Measurements from ENCODE around the gene SUGT1.
"Not testable (repeated sequence)": the region's sequence is repeated elsewhere in the genome, so short reads cannot be mapped to it uniquely, and the experiment has no call there.

The SUGT1 gene

DNA sequence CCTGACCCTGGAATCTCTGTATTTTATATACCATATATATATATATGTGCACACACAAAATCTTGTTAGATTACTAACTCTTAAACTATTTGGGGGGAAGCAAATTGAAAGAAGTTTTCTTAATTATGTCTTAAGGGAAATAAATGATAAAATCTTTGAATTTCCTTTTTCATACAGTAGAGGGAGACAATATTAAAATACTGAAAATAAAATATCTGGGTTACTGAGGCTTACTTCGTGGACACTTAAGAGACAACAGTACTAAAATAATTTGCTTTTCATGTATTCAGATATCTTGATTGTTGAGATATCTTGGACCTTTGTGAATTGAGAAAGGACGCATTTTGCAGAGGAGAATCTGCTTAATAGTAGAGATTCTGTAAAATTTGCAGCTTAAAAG lies 17.0 kb downstream of the SUGT1 start:
- no peak for DNase-seq (ENCODE audit: low read depth in 3 of 3)

DNA sequence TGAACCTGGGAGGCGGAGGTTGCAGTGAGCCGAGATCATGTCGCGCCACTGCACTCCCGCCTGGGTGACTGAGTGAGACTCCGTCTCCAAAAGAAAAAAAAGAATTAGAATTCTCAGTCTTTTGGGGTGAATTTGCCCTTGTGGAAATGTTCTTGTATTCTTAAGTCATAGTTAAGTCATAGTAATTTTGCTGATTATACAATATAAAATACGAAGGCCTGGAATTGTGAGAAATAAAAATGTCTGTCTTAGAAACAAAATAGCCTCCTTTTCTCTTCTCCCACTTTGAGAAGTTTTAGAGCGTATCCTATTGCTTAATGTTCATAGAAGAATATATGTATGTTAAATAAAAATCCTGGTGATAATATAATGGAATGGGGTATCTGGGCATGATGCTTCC lies 18.1 kb downstream of the SUGT1 start:
- DNase-seq (ENCODE audit: low read depth in 3 of 3), result no peak

DNA sequence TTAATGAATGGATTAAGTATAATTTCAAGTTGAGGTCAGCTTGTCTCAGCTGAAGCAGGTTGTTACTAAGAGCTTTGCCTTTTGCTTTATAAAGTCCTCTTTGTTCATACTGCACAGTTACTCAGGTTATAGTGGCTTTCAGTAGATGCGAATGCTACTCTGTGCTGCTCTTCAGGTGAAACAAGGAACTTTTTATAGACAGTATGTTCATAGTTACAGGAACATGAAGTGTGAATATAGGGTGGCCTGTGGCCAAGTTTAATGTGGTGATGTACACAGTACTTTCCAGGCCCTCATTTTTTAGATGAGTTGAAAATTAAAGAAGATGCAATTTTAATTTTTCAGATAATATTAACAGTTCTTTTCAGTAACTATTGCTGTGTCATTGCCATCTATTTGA lies 20.8 kb downstream of the SUGT1 start:
- no peak for DNase-seq (ENCODE audit: low read depth in 3 of 3)

DNA sequence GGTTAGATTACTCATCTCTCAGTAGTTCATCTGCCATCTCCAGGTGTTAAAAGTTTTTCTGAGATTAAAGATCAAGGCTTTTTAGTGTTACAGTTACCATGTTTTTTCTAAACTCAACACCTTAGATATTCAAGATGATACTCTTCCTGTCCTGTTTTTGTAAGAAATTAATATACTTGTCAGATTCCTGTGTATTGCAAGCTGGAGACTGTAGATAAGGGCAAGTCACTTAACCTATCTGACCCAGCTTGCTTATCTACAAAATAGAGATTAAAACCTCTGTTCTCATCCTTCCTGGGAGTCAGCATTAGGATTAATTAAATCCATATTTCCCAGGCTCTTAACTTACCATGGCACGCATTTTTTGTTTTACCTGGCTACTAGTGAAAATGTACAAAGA lies 25.2 kb downstream of the SUGT1 start:
- no peak for DNase-seq (ENCODE audit: low read depth in 3 of 3)

DNA sequence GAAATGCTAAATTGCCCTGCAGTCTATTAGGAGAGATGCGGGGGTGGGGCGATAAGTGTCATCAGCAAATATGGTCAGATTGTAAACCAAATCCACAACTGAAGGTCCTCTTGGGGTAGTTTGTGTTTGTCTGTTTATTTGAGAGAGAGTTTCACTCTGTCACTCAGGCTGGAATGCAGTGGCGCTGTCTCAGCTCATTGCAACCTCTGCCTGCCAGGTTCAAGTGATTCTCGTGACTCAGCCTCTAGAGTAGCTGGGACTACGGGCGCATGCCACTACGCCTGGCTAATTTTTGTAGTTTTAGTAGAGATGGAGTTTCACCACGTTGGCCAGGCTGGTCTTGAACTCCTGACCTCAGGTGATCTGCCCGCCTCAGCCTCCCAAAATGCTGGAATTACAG lies 33.2 kb downstream of the SUGT1 start:
- DNase-seq (ENCODE audit: low read depth in 3 of 3), result not testable (repeated sequence)

DNA sequence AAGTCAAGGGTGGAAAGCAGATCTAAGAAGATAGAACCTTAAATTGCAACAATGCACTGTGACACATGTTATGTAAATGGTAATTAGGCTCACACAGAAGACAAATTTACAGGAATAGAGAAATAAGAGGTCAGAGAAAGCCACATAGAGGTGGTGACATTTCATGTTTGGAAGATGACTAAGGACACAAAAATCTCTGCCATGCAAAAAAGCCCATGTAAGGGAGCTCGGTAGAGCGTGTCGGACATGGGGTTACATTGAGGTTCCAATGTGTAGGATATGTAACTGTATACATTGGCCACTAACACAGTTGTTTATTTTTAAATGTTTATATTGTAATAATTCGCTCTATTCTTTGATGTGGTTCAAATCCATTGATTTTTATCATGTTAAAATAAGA lies 33.7 kb downstream of the SUGT1 start:
- no peak for DNase-seq (ENCODE audit: low read depth in 3 of 3)

DNA sequence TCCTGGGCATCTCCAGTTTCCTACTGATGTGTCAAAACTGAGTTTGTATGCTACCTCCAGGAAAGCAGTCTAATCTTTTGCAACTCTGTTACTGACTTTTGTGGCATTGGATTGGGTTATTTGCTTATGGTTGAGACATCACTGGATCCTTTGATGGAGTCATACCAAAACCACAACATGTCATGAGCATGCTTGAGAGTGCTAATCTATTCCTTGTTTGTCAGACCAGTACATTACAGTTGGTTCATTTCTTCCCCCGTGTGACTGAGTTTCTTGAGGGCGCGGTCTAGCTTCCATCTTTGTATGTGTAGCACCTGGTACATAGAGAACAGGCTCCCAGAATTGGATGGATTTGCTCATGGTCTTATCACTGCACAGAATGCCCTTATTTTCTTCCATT lies 43.2 kb downstream of the SUGT1 start:
- DNase-seq (ENCODE audit: low read depth in 3 of 3), result peak; percentile 1 to 16 (median 6)

DNA sequence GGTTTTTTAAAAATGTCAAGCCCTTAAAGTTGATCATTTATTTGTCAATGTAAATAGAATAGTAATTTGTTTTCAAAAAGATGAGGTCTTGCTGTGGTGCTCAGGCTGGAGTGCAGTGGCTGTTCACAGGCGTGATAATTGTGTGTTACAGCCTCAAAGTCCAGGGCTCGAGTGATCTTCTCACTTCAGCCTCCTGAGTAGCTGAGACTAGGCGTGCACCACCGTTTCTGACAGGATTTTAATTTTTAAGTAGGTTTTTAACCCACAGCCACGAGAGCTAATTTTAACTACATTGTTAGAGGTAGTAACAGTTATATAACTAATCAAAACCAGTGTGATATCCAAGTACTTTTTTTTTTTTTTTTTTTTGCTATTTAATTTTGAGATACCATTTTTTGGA lies 43.9 kb downstream of the SUGT1 start:
- no peak for DNase-seq (ENCODE audit: low read depth in 3 of 3)

DNA sequence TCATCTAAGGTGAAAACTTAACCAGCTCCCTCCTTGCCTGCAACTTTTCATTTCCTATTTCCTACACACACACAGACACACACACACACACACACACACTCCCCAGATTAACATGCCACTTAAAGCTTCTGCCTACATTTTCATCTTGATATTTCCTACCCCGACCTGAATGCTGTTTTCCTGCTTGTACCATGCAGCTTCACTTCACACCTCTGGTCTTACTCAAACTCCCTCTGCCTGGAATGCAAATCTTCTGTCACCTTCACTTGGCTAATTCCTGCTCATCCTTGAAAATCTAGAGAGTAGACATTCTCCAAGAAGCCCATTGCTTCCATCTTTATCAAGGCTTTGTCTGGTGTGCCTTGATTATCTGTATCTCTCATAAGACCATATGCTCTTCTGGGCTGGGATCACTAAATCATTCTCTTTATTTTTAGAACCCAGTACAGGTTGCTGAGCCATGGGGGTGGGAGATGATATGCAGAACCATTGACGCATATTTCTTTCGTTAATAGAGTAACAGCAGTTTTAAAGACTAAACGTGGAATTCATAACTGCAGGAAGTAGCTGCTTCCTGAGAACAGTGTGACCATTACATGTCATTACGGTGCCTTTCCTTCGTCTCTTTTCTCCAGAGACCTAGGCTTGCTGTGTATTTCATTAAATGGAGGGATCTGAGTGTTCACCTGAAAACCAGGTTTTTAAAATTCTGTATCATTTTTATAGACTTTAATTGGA lies 49.3 kb downstream of the SUGT1 start:
- no peak for DNase-seq (ENCODE audit: low read depth in 3 of 3)

DNA sequence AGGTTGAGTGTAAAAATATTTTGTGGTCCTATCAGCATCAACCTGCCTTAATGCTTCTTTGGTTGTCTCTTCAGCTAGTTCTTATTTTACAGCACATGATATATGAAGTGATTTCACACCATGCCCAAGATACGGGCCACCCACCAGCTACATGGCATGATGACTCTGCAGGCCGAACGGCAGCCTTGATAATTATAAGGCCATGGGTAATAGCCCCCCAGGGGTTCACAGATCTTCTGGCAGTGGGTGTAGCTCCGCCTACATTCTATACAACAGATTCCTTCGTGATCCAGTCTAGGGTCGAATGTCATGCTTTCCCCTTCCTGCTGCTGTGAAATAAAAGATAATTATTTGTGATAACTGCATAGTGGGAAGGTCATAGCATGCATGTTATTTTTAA lies 50.8 kb downstream of the SUGT1 start:
- no peak for DNase-seq (ENCODE audit: low read depth in 3 of 3)

DNA sequence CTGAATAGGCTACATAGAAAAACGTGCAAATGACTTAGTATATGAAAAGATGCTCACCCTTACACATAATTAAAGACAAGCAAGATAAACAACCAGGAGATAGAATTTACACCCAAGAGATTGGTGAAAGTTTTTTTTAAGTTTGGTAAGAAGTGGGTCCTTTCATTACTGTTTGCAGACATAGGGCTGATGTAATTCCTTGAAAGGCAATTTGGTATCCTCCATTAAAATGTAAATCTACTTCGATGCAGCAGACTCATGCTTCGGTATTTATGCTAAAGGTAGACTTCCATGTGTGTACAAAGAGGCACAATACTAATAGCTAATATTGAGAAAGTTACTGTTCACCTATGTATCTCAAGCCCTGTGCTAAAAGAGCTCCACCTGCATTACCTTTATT lies 53.4 kb downstream of the SUGT1 start:
- DNase-seq (ENCODE audit: low read depth in 3 of 3), result no peak

DNA sequence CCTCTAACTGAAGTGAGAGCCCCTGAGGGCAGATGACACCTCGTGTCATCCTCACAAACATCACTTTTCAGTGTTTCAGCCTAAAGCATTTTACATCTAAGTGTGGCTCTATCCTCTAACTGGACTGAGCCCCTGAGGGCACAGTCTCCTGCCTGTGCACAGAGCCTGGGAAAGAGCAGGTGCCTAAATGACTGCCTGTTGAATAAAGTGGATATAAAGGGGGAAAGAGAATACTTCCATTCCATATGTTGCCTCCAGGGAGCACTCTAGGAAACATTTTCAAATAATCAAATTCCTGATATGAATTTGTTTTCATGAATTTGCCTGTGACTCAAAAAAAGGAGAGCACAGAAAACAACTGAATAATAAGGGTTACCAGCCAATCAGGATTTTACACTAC lies 54.7 kb downstream of the SUGT1 start:
- no peak for DNase-seq (ENCODE audit: low read depth in 3 of 3)

DNA sequence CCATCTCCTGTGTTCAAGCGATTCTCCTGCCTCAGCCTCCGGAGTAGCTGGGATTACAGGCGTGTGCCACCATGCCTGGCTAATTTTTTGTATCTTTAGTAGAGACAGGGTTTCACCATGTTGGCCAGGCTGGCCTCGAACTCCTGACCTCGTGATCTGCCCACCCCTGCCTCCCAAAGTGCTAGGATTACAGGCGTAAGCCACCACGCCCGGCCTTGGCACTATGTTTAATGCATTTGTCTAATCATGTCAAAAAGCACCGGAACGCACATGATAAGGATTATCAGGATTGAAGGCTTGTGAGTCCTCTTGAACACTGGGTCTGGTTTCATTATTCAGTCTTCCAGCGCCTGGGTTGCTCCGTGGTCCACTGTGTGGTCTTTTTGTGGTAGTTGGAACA lies 55.6 kb downstream of the SUGT1 start:
- not testable (repeated sequence) for DNase-seq (ENCODE audit: low read depth in 3 of 3)

DNA sequence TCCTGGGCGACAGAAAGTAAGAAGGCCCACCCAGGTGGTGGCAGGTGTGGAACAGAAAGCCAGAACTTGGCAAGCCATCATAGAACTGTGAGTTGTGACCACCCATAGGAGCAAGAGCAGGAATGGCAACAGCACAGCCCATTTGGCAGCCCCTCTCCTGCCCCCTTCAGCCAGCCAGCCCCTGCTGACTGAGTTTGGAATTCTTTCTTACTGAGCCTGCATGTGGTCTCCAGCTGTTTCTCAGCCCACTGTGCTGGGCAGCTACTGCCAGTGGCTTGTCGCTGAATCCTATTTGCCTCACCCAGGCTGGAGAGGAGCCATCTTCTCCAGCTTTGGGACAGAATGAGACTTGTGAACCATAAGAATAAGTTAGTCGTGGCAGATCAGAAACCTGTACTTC lies 58.6 kb downstream of the SUGT1 start:
- no peak for DNase-seq (ENCODE audit: low read depth in 3 of 3)

DNA sequence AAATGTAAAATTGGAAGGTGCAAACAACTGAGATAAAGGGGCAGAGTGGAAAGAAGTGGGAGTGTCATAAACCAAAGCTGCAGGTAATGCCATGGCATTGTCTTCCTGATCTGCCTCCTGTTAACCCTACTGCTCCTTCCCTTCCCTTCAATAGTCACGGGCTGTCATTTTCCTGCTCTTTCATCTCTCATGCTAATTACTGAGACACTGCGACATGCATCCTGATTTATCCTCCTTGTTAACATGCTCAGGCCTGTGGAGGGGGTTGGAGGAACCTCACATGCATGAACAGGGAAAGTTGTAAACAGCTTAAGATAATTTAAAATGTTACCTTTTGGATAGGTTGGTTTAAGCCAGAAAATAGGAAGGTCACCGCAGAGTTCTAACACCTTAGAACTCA lies 59.7 kb downstream of the SUGT1 start:
- no peak for DNase-seq (ENCODE audit: low read depth in 3 of 3)

DNA sequence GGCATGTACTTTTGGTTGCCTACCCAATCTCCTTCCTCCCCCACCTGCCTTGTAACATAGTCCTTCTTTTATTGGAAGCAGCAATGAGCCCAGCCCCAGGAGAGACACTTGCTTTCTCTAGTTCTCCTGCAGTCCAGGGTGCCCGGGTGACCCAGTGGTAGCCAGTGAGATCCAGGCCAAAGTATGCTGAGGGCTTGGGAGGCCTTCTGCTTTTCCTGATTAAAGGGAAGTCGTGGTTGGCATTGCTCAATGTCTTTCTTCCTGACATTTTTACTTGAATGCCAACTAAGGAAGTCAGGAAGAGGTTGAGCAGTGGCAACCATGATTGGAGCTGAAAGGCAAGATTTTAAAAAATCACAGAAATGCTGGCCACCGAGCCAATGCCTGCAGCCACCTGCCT lies 61.3 kb downstream of the SUGT1 start:
- DNase-seq (ENCODE audit: low read depth in 3 of 3), result no peak

DNA sequence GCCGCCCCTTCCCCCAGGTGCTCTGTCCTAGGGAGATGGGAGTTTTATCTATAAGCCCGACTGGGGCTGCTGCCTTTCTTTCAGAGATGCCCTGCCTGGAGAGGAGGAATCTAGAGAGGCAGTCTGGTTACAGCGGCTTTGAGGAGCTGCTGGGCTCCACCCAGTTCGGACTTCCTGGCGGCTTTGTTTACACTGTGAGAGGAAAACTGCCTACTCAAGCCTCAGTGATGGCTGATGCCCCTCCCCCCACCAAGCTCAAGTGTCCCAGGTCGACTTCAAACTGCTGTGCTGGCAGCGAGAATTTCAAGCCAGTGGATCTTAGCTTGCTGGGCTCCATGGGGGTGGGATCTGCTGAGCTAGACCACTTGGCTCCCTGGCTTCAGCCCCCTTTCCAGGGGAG lies 68.3 kb downstream of the SUGT1 start:
- not testable (repeated sequence) for DNase-seq (ENCODE audit: low read depth in 3 of 3)

DNA sequence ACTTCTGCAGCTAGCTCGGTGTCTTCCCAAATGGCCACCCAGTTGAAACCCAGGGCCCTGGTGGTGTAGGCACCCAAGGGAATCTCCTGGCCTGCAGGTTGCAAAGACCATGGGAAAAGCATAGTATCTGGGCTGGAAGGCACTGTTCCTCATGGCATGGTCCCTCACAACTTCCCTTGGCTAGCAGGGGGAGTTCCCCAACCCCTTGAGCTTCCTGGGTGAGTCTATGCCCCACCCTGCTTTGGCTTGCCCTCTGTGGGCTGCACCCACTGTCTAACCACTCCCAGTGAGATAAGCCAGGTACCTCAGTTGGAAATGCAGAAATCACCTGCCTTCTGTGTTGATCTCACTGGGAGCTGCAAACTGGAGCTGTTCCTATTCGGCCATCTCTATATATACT lies 68.7 kb downstream of the SUGT1 start:
- not testable (repeated sequence) for DNase-seq (ENCODE audit: low read depth in 3 of 3)

DNA sequence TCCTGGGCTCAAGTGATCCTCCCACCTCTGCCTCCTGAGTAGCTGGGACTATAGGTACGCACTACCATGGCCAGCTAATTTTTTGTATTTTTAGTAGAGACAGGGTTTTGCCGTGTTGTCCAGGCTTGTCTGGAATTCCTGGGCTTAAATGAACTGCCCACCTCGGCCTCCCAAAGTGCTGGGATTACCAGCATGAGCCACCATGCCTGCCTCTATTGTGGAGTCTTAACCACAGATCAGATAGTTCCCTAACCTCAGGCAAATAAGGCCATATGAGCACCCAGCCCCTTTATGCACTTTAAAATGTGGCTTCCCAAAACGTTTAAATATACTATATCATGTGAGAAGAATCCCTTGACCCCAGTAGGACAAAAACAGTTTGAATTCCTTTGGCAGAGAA lies 70.5 kb downstream of the SUGT1 start:
- DNase-seq (ENCODE audit: low read depth in 3 of 3), result no peak

DNA sequence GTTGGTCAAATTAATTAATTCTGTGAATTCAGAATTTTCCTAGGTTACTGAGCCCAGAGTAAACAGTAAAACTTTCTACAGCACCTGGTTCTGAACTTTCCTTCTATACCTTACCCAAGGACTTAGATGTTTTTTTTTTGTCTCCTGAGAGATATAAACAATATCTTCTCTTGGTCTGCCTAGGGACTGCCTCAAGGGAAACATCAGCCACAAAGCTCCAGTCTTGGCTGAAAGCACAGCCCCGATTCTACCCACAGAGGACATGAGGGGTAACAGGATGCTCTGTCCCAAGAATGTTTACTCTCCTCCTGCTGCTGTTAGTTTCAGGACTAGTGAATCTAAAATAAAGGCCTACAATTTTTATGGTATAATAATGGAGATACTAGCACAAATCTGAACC lies 72.7 kb downstream of the SUGT1 start:
- DNase-seq (ENCODE audit: low read depth in 3 of 3), result no peak

DNA sequence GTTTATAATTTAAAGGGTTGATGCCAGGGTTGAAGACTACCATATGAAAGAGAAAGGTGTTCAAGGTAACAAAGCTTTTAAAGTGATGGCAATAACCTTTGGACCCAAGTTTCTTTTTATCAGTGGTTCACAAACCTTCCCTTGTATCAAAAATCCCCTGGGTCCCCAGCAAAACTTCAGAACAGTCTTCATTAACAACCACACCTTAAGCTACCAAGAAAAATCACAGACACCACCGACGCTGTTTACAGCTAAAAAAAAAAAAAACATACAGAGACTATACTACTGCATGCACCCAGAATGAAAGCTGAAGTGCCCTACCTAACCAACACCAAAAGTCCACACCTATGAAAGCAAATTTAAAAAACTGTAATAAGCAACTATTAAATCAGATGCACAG lies 73.6 kb downstream of the SUGT1 start:
- DNase-seq (ENCODE audit: low read depth in 3 of 3), result no peak

DNA sequence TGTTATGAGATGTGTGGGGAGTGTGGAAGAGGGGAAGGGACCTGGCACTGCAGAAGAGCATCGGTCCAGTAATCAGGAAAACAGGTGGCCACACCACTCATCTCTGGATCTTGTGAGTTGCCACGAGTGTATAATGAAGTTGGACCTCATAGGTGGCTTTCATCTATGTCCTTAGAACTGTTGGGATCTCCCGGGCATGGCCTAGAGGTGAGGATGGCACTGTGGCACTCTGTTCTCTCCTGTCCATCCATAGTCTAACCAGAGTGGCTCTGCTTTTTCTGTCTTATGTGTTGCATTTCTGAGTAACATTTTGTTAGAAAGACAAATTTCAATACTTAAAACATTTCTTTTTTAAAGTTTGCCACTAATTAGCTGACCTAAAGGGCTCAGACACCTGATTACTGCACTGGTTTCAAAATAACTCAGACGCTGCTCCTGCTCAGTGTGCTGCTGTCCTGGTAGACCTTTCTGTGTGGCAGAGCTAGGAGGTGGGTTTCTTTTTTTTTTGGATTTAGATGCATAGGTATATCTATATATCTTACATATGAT lies 81.5 kb downstream of the SUGT1 start:
- no peak for DNase-seq (ENCODE audit: low read depth in 3 of 3)

DNA sequence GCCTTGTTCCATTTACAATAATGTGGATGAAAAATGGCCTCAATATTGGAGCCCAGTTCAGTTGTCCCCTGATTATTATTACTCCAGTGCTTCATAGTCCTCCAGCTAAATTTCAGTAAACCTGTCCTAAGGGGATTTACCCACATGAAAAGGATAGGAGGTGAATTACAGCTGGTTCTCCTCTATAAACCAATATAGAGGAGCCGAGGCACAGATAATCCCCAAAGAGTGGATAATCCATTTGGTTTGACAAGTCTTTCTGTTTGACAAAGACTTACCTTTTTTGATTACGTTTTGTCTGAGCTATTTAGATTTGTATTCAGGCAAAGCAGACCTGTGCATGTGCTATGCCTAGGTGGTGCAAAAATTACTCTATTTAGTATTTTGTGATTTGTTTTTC lies 84.3 kb downstream of the SUGT1 start:
- no peak for DNase-seq (ENCODE audit: low read depth in 3 of 3)

DNA sequence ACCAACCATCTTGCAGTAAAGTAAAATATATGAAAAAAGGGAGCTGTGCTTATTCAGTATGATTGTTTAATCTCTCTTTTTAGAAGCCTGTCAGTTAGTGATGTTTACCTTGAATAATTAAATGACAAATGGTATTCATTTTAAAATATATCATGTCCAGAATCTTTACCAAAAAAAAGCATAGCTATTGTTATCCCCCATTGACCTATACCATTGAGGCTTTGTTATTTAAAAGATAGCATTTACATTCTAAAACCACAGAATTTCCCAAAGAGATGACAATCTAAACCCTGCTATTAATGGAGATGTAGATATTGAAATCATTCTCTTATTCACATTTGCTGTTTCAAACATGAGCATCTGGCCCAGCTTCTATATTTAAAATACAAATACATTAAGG lies 84.8 kb downstream of the SUGT1 start:
- no peak for DNase-seq (ENCODE audit: low read depth in 3 of 3)
